Spinal cord (tissue), 10 donors: ENCODE measurements around the gene FAM107B. TPM values are rescaled to one million over a fixed set of nuclear protein-coding genes. Genes with fewer than 3 reads are reported as not detected.
A peak's percentile ranks its signal among the peaks of the same experiment; 100 is the strongest.
"Not testable (repeated sequence)": the region's sequence is repeated elsewhere in the genome, so short reads cannot be mapped to it uniquely, and the experiment has no call there.

Experiments used
- DNase-seq, 6 donors: peaks; one replicate each; pipeline versions ENCODE4 v3.0.0 to v3.0.0-alpha.2; 2013 to 2015; ENCODE audit warnings: low spot score in 6 of 6, low read depth in 4 of 6
- H3K27ac ChIP-seq: one replicate; pipeline ENCODE4 v1.5.1; 2013; ENCODE audit warnings: low read depth, low read length, control low read depth
- H3K27me3 ChIP-seq: one replicate; pipeline ENCODE4 v1.6.1; 2013; ENCODE audit warnings: low read length; ENCODE audit not compliant: control insufficient read depth, insufficient read depth
- H3K36me3 ChIP-seq: one replicate; pipeline ENCODE4 v1.6.1; 2013; ENCODE audit warnings: low read length; ENCODE audit not compliant: control insufficient read depth, insufficient read depth
- H3K4me1 ChIP-seq: one replicate; pipeline ENCODE4 v1.6.1; 2013; ENCODE audit warnings: low read length; ENCODE audit not compliant: control insufficient read depth, insufficient read depth
- H3K4me3 ChIP-seq: one replicate; pipeline ENCODE4 v1.5.1; 2013; ENCODE audit warnings: low read depth, low read length, control low read depth
- H3K9me3 ChIP-seq: one replicate; pipeline ENCODE4 v1.6.1; 2013; ENCODE audit warnings: low read length; ENCODE audit not compliant: control insufficient read depth, insufficient read depth
- WGBS: methylation state at CpG from one replicate; pipeline ENCODE4 v1.1.5; 2013; ENCODE audit warnings: missing lambda C conversion rate; ENCODE audit not compliant: insufficient coverage; 5-methylcytosine and 5-hydroxymethylcytosine counted together
- polyA plus RNA-seq, 2 donors: library from polyadenylated mRNA; unstranded; fragments of 120-200 nt; gene quantifications; one replicate each; pipeline ENCODE4 v1.2.1, GENCODE V29; 2013; ENCODE audit not compliant: insufficient read length in 2 of 2
- total RNA-seq, 2 donors: library from RNA; depleted of rRNA in 1 of 2; stranded (reverse); fragments of 120-200 nt in 1 of 2; fragments of >200 nt in 1 of 2; gene quantifications; one replicate each; pipeline versions ENCODE4 v1.2.3 to v1.2.4, GENCODE V29; 2013 to 2014
- donor health status: healthy.

The FAM107B gene
- total and polyA plus RNA-seq, 4 donors, result 36.4 to 56.9 (median 47.1) TPM

DNA sequence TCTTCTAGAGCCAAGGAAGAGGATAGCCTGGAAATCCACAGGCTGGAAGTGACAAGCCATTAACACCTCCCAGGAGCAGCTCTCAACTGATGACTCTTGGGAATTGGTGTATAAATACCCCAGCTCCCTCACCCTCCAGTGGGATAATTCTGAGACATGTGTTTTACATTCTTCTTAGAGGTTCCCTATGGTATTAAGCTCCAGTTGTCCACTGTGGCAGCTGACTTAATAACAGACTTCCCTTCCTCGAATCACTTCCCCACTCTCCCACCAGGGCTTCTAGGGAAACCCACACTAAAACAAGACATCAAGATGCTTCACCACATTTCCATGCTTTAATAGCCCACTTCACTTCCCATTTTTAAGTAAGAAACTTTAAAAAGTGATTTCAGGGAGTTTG is 47.2 kb downstream of the FAM107B start:
- no peaks in the 10 kb centered on the region for H3K4me1 ChIP-seq
- H3K36me3 ChIP-seq, result no peaks in the 10 kb centered on the region
- no CpG with 5 or more reads among the region's 1 CpG for WGBS
- no peak for DNase-seq
- H3K9me3 ChIP-seq, result no peaks in the 10 kb centered on the region
- H3K27me3 ChIP-seq, result no peaks in the 10 kb centered on the region
- no peak overlapping the region for H3K4me3 ChIP-seq
- no peak overlapping the region for H3K27ac ChIP-seq

DNA sequence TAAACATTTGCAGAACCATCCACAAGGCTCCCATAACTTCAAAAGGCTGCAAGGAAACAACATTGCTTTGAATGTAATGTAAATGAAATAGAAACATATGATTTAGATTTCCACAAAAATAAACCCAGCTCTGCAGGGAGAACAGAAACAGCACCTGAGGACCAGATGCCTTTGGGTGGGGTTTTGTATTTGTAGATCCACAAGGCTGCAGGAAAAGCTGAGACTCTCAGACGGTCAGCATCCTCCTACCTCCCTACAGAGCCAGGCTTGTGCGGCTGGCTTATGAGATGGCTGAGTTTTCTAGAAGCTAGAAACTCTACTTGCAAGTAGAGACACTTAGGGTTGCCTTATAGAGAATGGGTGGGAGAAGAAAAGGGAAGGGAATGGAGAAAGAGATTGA is 49.8 kb downstream of the FAM107B start:
- no peak overlapping the region for H3K4me3 ChIP-seq
- H3K27me3 ChIP-seq, result no peaks in the 10 kb centered on the region
- DNase-seq, result no peak
- H3K9me3 ChIP-seq, result peaks cover 2% of the 10 kb centered on the region
- no peaks in the 10 kb centered on the region for H3K36me3 ChIP-seq
- H3K4me1 ChIP-seq, result no peaks in the 10 kb centered on the region
- no CpG with 5 or more reads among the region's 2 CpGs for WGBS
- no peak overlapping the region for H3K27ac ChIP-seq

DNA sequence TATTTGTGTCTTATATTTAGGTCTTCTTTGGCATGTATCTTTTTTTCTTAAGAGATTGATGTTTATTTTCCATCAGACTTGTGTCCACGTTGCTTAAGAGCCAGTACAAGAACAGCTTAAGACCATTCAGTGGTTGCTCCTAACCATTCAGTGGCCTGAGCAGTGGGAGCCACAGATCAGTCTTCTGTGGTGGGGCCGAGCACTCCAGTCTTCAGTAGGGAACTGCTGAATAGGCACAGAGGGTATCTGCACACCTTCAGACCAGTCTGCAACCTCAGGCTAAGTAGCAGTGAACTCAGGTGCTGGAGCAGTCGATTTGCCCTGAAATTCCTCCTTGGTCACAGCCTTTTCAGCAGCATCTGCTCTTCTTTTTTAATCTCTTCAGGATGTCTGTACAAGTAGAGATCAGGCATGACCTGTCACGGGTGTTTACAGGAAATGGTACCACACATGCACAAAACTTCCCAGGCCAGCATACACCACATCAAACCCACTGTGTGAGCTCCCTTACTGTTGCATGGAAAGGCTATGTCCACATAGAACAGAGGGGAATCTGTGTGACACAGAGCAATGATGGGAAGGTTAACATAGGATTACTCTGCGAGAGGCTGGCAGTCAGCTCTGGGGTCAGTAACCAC is 51.5 kb downstream of the FAM107B start:
- WGBS, result 94% methylated on average over 4 of the region's 5 CpGs
- Histone ChIP-seq H3K4me3 (no peak overlapping the region), H3K9me3 (peaks cover 2% of the 10 kb centered on the region)

DNA sequence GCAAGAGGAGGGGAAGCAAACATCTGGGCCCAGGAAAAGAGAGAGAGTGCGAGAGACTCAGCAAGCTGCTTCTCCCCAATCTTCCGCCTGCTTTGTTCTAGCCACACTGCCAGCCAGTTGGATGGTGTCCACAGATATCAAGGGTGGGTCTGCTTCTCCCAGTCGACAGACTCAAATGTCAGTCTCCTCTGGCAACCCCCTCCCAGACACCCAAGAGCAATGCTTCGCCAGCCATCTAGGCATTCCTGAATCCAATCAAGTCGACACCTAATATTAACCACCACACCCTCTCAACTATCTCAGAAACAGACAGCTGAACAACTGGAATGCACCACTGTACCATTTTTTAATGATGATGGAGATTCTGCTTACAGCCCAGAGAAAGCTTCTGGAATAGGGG is 57.1 kb downstream of the FAM107B start:
- no peaks in the 10 kb centered on the region for H3K27me3 ChIP-seq
- 87% methylated on average over 3 of the region's 5 CpGs for WGBS

More for the DNA sequence above, 51.5 kb downstream of the FAM107B start:
- Histone ChIP-seq H3K36me3 (no peaks in the 10 kb centered on the region), H3K4me1 (no peaks in the 10 kb centered on the region), H3K27ac (no peak overlapping the region), H3K27me3 (no peaks in the 10 kb centered on the region)
- no peak for DNase-seq

DNA sequence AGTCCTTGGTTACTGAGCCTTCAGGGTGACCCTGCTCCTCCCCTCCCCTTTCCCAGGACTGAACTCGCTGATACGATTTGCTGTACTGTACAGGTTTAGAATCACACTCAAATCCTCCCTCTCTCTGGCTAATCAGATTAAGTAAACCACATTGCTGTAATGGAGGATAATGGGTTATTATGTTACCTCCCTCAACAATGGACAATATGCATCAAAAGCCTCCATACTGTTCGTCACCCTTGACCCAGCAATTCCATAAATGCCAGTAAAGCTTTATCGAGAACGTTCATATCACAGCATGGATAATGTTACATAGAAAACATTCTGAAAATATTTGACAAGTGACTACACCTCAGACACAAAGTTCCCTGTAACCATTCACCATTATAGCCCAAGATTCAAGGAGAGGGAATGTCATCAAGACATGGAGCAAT is 61.7 kb downstream of the FAM107B start:
- Histone ChIP-seq H3K27me3 (no peaks in the 10 kb centered on the region), H3K4me3 (no peak overlapping the region), H3K4me1 (no peaks in the 10 kb centered on the region), H3K9me3 (no peaks in the 10 kb centered on the region), H3K36me3 (no peaks in the 10 kb centered on the region), H3K27ac (peak overlapping the region; percentile 52)
- 80% methylated on average over 1 of the region's 5 CpGs for WGBS
- no peak for DNase-seq

More for the DNA sequence above, 57.1 kb downstream of the FAM107B start:
- Histone ChIP-seq H3K9me3 (peaks cover 2% of the 10 kb centered on the region), H3K36me3 (no peaks in the 10 kb centered on the region), H3K27ac (no peak overlapping the region), H3K4me1 (no peaks in the 10 kb centered on the region), H3K4me3 (no peak overlapping the region)
- DNase-seq, result no peak

DNA sequence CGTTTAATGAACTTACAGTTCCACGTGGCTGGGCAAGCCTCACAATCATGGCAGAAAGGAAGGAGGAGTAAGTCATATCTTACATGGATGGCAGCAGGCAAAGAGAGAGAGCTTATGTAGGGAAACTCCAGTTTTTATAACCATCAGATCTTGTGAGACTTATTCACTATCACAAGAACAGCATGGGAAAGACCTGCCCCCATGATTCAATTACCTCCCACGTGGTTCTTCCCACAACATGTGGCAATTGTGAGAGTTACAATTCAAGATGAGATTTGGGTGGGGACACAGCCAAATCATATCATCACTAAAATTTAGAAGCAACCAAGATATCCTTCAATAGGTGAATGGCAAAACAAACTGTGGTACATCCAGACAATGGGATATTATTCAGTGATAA is 65.4 kb downstream of the FAM107B start:
- DNase-seq, H3K27me3 ChIP-seq, H3K27ac ChIP-seq, H3K36me3 ChIP-seq, H3K9me3 ChIP-seq, H3K4me1 ChIP-seq, H3K4me3 ChIP-seq: not testable (repeated sequence)
- WGBS, result no CpG with 5 or more reads among the region's 3 CpGs

DNA sequence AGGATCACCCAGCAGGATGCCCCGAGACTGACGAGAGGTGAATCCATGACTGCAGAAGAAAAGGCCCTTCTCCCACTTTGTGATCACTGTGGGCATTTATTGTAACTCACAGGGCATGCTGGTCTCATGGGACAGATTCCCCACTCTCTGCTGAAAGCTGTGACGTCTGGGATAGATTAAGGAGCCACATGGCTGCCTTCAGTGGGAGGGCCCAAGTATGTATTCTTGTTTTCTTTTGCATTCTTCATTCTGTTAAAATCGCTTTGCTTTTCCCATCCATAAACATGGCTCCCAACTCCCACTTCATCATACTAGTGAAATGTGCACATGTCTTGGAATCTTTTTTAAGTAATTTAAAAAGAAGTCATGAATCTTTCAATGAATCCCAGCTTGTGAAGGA is 67.2 kb downstream of the FAM107B start:
- no peaks in the 10 kb centered on the region for H3K9me3 ChIP-seq
- H3K27ac ChIP-seq, result no peak overlapping the region
- DNase-seq, result peak in 1 of 6 donors; percentile 74
- no peaks in the 10 kb centered on the region for H3K4me1 ChIP-seq
- H3K4me3 ChIP-seq, result no peak overlapping the region
- H3K36me3 ChIP-seq, result no peaks in the 10 kb centered on the region
- no peaks in the 10 kb centered on the region for H3K27me3 ChIP-seq
- WGBS, result 69% methylated on average over 2 of the region's 4 CpGs

DNA sequence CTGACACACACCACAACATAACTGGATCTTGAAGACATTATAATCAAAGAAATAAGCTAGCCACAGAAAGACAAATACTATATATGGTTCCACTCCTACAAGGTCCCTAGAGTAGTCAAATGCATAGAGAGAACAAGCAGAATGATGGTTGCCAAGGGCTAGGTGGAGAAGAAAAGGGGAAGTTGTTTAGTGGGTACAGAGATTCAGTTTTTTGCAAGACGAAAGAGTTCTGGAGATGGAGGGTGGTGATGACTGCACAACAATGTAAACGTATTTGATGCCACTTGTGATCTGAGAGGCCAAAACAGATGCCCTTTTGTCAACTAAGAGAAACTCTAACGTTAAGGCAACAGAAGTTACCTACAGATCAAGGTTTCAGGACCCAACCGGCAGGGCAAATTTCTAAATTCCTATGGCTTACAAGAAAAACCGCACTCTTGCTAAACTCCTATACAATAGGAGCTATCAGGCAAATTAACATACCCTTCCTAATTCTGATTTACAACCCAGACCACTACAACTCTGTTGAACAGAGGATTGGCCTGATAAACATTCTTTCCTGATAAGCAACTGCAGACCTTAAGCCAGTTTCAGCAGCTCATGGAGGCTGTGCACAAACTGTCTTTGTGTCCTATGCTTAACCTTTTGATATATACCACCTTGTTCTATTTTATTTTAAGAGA is 69.0 kb downstream of the FAM107B start:
- 55% methylated on average over 5 of the region's 5 CpGs for WGBS
- Histone ChIP-seq H3K9me3 (no peaks in the 10 kb centered on the region), H3K4me3 (no peak overlapping the region), H3K4me1 (no peaks in the 10 kb centered on the region), H3K27ac (no peak overlapping the region), H3K27me3 (no peaks in the 10 kb centered on the region), H3K36me3 (no peaks in the 10 kb centered on the region)
- DNase-seq, result no peak

GRCh38 chr10:14703631-14704001 is 71.1 kb downstream of the FAM107B start:
- H3K27me3 ChIP-seq, result no peaks in the 10 kb centered on the region
- no peaks in the 10 kb centered on the region for H3K9me3 ChIP-seq
- no peaks in the 10 kb centered on the region for H3K4me1 ChIP-seq
- H3K4me3 ChIP-seq, result no peak overlapping the region
- H3K27ac ChIP-seq, result no peak overlapping the region
- no peaks in the 10 kb centered on the region for H3K36me3 ChIP-seq
- DNase-seq, result no peak
- WGBS, result no CpG with 5 or more reads among the region's 3 CpGs

DNA sequence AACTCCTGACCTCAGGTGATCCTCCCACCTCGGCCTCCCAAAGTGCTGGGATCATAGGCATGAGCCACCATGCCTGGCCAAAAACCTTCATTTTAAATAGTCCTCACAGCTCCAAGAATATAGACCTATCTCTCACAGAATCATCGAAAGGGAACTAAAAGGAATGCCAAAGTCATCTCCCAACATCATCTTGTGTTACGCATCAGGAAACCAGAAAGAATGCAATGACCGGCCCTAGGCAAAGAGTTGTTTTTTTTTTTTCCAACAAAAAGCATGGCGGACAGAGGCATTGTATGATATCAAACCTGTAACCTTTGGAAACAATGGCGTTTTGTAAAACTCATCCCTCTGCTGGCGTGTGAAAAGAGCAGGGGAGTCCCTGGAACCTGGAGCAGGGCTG is 73.2 kb downstream of the FAM107B start:
- Histone ChIP-seq H3K27ac (no peak overlapping the region), H3K4me3 (no peak overlapping the region), H3K27me3 (no peaks in the 10 kb centered on the region), H3K9me3 (no peaks in the 10 kb centered on the region), H3K36me3 (no peaks in the 10 kb centered on the region), H3K4me1 (no peaks in the 10 kb centered on the region)
- DNase-seq, result no peak
- WGBS, result 92% methylated on average over 5 of the region's 7 CpGs
